Sigmoid colon (tissue), 4 donors: ENCODE data around the gene ATXN10.

Source experiments
- CTCF ChIP-seq, 4 experiments: fragments of 450-650 bp in 3 of 4; fragments of 200-600 bp in 1 of 4; IDR thresholded peaks; one replicate each; pipeline ENCODE4 v1.5.1; 2016 to 2019; ENCODE audit warnings: antibody characterized with exemption in 4 of 4, mild to moderate bottlenecking in 3 of 4, moderate library complexity in 2 of 4
- POLR2A ChIP-seq, 2 donors: fragments of 450-650 bp; IDR thresholded peaks; one replicate each; pipeline ENCODE4 v1.6.1; 2016; ENCODE audit warnings: antibody characterized with exemption in 2 of 2, mild to moderate bottlenecking in 2 of 2, moderate library complexity in 2 of 2
- POLR2AphosphoS5 ChIP-seq, 4 donors: sonication (generic); formaldehyde crosslinking; IDR thresholded peaks; one replicate each; pipeline ENCODE4 v1.6.1; 2017; ENCODE audit warnings: antibody characterized with exemption in 4 of 4

GRCh38 chr22:45871721-45872120, 200.1 kb downstream of the ATXN10 start:
- TF ChIP-seq CTCF (IDR thresholded peaks at IDR 0.05) (no peak), POLR2AphosphoS5 (IDR thresholded peaks at IDR 0.05) (no peak), POLR2A (IDR thresholded peaks at IDR 0.05) (no peak)
